Kidney (tissue), 14 donors: ENCODE data around the gene ANKLE1. TPM values are rescaled to one million over a fixed set of nuclear protein-coding genes. Genes with fewer than 3 reads are reported as not detected.
A peak's percentile ranks its signal among the peaks of the same experiment; 100 is the strongest.

Source experiments
- DNase-seq, 5 donors: peaks; one replicate each; pipeline ENCODE4 v3.0.0-alpha.2; 2013 to 2020
- FAIRE-seq: peaks from 2 replicates; lab custom pipeline; 2012; peaks lifted over from hg19 to GRCh38; lab: Jason Lieb, UNC
- H3K27ac ChIP-seq, 2 donors: one replicate each; pipeline ENCODE4 v1.7.0; 2013; ENCODE audit warnings: low read depth in 2 of 2, low read length in 2 of 2, inconsistent platforms in 1 of 2
- H3K27me3 ChIP-seq: one replicate; pipeline ENCODE4 v1.7.1; 2013; ENCODE audit warnings: low read length, inconsistent platforms; ENCODE audit not compliant: control insufficient read depth, insufficient read depth
- H3K36me3 ChIP-seq, 3 donors: one replicate each; pipeline versions ENCODE4 v1.7.0 to v1.7.1; 2013; ENCODE audit warnings: low read length in 3 of 3, control low read depth in 1 of 3, inconsistent platforms in 1 of 3; ENCODE audit not compliant: insufficient read depth in 3 of 3, control insufficient read depth in 2 of 3
- H3K4me1 ChIP-seq, 3 donors: one replicate each; pipeline versions ENCODE4 v1.7.0 to v1.7.1; 2013; ENCODE audit warnings: low read length in 3 of 3, inconsistent platforms in 1 of 3, low read depth in 1 of 3; ENCODE audit not compliant: control insufficient read depth in 2 of 3, insufficient read depth in 2 of 3
- H3K4me3 ChIP-seq, 3 donors: one replicate each; pipeline versions ENCODE4 v1.7.0 to v1.8.1; 2013; ENCODE audit warnings: low read length in 3 of 3, control low read depth in 1 of 3, inconsistent platforms in 1 of 3
- H3K9ac ChIP-seq, 3 donors: one replicate each; pipeline versions ENCODE4 v1.7.0 to v1.7.1; 2013; ENCODE audit warnings: low read length in 3 of 3, control low read depth in 1 of 3, inconsistent platforms in 1 of 3
- H3K9me3 ChIP-seq, 3 donors: one replicate each; pipeline versions ENCODE4 v1.7.0 to v1.7.1; 2013; ENCODE audit warnings: low read length in 3 of 3, control low read depth in 1 of 3, inconsistent platforms in 1 of 3; ENCODE audit not compliant: control insufficient read depth in 2 of 3, insufficient read depth in 1 of 3
- intact Hi-C: fragments of 100-400 bp; cut with DNase I; formaldehyde crosslinking; loops from one replicate; pipeline ENCODE4 v1.11.1; 2022
- polyA plus RNA-seq: library from polyadenylated mRNA; stranded (reverse); fragments of 350-450 nt; fragmentation: Illumina TruSeq; extraction: RNeasy Lipid Tissue Mini Kit (QIAGEN cat#74804); gene quantifications from one replicate; pipeline ENCODE4 v1.2.3, GENCODE V29; 2014; ENCODE audit warnings: low read depth, low replicate concordance; ENCODE audit not compliant: insufficient read depth
- total RNA-seq: library from RNA; stranded (reverse); fragmentation: NEBNext Ultra II Directional; extraction: Animal tissue kit (Norgen Biotek cat#: 25700); gene quantifications from one replicate; pipeline ENCODE4 v1.2.1, GENCODE V29; 2021
- TF ChIP-seq, protein P1 (sequence below): IDR thresholded peaks from 3 replicates; pipeline ENCODE4 v1.5.1; 2012; ENCODE audit warnings: mild to moderate bottlenecking, moderate library complexity, borderline replicate concordance; ENCODE audit not compliant: insufficient read depth; ENCODE audit errors: extremely low read depth
- donor health status: control.
- donor health status: control.
- donor health status: control.
- donor health status: control.
- donor health status: control.
- donor health status: DM: yes; HTN: yes; CAD: no.
- donor health status: Normal renal cell carcinoma (clear cell type).

The ANKLE1 gene
- total and polyA plus RNA-seq, 2 donors from 2014 or later, result 0.54 TPM; not detected in 1

DNA sequence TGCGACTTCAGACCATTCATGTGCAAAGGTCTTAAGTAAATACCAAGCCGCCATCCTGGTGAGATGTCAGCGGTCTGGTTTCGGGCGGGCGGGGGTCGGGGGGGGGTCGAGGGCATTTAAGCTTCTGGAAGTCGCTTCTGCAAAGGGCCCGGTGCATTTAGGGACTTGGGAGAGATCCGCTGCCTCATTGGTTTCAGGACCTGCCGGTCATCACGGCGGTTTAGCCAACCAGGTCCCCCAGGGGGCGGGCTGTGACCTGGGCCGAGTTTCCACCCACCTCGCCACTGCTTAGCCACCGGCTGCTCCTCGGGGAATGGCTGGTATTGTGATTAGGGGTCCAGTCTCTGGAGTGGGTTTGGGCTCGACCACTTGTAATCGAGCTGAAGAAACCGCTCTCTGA, 7.8 kb downstream of the ANKLE1 start:
- Histone ChIP-seq H3K27me3 (no peaks in the 10 kb centered on the region), H3K4me1 (no peaks in the 10 kb centered on the region), H3K9ac (no peak overlapping the region), H3K9me3 (no peaks in the 10 kb centered on the region), H3K36me3 (no peaks in the 10 kb centered on the region), H3K4me3 (no peak overlapping the region), H3K27ac (no peak overlapping the region)
- intact Hi-C loops, result loop anchor here (10.0 kb wide), 1 partner anchor 225 kb away; no protein-coding TSS in a partner anchor
- DNase-seq (peak; percentile 80 to 90 (median 86)), FAIRE-seq (no peak)
- TF ChIP-seq, protein P1, sequence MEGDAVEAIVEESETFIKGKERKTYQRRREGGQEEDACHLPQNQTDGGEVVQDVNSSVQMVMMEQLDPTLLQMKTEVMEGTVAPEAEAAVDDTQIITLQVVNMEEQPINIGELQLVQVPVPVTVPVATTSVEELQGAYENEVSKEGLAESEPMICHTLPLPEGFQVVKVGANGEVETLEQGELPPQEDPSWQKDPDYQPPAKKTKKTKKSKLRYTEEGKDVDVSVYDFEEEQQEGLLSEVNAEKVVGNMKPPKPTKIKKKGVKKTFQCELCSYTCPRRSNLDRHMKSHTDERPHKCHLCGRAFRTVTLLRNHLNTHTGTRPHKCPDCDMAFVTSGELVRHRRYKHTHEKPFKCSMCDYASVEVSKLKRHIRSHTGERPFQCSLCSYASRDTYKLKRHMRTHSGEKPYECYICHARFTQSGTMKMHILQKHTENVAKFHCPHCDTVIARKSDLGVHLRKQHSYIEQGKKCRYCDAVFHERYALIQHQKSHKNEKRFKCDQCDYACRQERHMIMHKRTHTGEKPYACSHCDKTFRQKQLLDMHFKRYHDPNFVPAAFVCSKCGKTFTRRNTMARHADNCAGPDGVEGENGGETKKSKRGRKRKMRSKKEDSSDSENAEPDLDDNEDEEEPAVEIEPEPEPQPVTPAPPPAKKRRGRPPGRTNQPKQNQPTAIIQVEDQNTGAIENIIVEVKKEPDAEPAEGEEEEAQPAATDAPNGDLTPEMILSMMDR, result no peak

DNA sequence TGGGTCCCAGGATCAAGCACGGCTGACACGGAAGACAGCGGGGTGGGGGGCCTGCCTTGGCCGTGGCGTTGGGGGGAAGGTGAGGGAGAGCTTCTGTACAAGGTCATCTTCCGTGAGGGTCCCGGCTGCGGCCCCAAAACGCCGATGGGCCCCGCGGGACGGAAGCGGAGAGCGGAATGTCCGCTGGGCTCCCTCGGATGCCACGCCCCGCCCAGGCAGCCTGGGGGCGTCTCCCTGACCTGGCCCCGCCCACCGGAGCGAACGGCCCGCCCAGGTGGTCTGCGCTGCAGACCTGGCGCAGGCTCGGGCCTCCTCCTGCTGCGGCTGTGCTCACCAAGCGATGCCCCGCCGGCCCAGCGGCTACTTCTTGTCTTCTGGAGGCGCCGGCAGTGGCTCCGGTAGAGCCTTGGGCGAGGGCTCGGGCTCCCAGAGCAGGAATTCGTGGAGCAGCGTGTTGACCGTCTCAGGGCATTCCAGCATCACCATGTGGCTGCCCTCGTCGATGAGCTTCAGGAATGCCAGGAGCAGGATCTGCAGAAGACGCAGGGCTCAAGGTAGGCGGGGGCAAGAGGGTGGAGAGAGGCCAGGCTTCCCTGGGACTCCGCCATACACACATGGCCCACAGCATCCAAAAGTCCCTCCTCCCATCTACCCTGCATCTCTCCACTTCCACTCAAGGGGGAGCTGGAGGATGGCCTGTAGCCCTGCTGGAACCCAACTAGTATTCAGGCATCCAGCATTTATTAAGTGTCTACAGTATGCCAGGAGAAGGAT, 10.8 kb downstream of the ANKLE1 start:
- intact Hi-C loops, result no loop called here
- Histone ChIP-seq H3K27ac (no peak overlapping the region), H3K27me3 (no peaks in the 10 kb centered on the region), H3K9ac (peak overlapping the region in 1 of 3 donors; percentile 49), H3K4me1 (no peaks in the 10 kb centered on the region), H3K9me3 (no peaks in the 10 kb centered on the region), H3K4me3 (peak overlapping the region; percentile 58 to 75 (median 64)), H3K36me3 (no peaks in the 10 kb centered on the region)
- TF ChIP-seq, protein P1, result peak; percentile 66
- DNase-seq (peak; percentile 85 to 92 (median 90)), FAIRE-seq (no peak)

DNA sequence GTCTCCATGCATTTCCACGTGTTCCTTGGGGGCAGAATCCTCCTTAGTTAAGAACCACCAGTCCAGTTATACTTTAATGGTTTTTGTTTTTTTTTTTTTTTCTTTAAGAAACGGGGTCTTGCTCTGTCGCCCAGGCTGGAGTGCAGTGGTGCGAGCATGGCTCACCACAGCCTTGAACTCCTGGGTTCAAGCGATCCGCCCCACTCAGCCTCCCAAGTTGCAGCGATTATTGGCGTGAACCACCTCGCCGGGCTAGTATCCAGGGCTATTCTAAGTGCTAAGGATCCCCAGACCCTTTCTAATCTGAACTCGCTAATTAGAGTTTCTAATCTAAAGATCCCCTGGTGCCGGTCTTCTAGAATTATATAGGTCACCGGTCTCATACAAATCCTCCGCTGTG, 11.9 kb downstream of the ANKLE1 start:
- H3K27ac ChIP-seq, result no peak overlapping the region
- intact Hi-C loops, result no loop called here

More for the DNA sequence above, 11.9 kb downstream of the ANKLE1 start:
- no peak overlapping the region for H3K9ac ChIP-seq
- TF ChIP-seq, protein P1, result no peak
- no peaks in the 10 kb centered on the region for H3K36me3 ChIP-seq
- no peak for FAIRE-seq
- H3K4me3 ChIP-seq, result no peak overlapping the region
- no peak for DNase-seq
- H3K27me3 ChIP-seq, result no peaks in the 10 kb centered on the region
- no peaks in the 10 kb centered on the region for H3K4me1 ChIP-seq
- H3K9me3 ChIP-seq, result no peaks in the 10 kb centered on the region
